GM21447 (cell line): ENCODE data around the gene CRYBB3.
"Not testable (repeated sequence)": the region's sequence is repeated elsewhere in the genome, so short reads cannot be mapped to it uniquely, and the experiment has no call there.

Experiments
- ATAC-seq: cut with Tn5 transposase; IDR thresholded peaks from one replicate; pipeline ENCODE4 v1.9.1; 2021; ENCODE audit not compliant: unreplicated experiment

Gene CRYBB3

GRCh38 chr22:25174888-25175411 is 24.7 kb upstream of the CRYBB3 start:
- ATAC-seq: no peak

- ATAC-seq: no peak
These were observed 23.5 kb upstream of the CRYBB3 start for GRCh38 chr22:25176175-25176574.

- no peak for ATAC-seq
These were observed 22.9 kb upstream of the CRYBB3 start for GRCh38 chr22:25176799-25177198.

GRCh38 chr22:25177226-25177625 is 22.4 kb upstream of the CRYBB3 start:
- no peak for ATAC-seq

- no peak for ATAC-seq
These were observed 21.8 kb upstream of the CRYBB3 start for GRCh38 chr22:25177895-25178294.

GRCh38 chr22:25178348-25178747 is 21.3 kb upstream of the CRYBB3 start:
- ATAC-seq: not testable (repeated sequence)

GRCh38 chr22:25178869-25179631 is 20.6 kb upstream of the CRYBB3 start:
- not testable (repeated sequence) for ATAC-seq

- no peak for ATAC-seq
These were observed 17.2 kb upstream of the CRYBB3 start for GRCh38 chr22:25182131-25183110.

- ATAC-seq: no peak
These were observed 15.6 kb upstream of the CRYBB3 start for GRCh38 chr22:25183949-25184619.

GRCh38 chr22:25186140-25186539 is 13.5 kb upstream of the CRYBB3 start:
- no peak for ATAC-seq

GRCh38 chr22:25187469-25187868 is 12.2 kb upstream of the CRYBB3 start:
- no peak for ATAC-seq

GRCh38 chr22:25192406-25192805 is 7.3 kb upstream of the CRYBB3 start:
- ATAC-seq: no peak

- no peak for ATAC-seq
These were observed 6.5 kb upstream of the CRYBB3 start for GRCh38 chr22:25193130-25193529.

- no peak for ATAC-seq
These were observed 6.1 kb upstream of the CRYBB3 start for GRCh38 chr22:25193548-25193947.

GRCh38 chr22:25196326-25196725 is 3.3 kb upstream of the CRYBB3 start:
- no peak for ATAC-seq

GRCh38 chr22:25197340-25197739 is 2.3 kb upstream of the CRYBB3 start:
- ATAC-seq: no peak

- no peak for ATAC-seq
These were observed 1.3 kb downstream of the CRYBB3 start for GRCh38 chr22:25200967-25201366.

- ATAC-seq: no peak
These were observed 2.1 kb downstream of the CRYBB3 start for GRCh38 chr22:25201557-25202273.

- no peak for ATAC-seq
These were observed 2.7 kb downstream of the CRYBB3 start for GRCh38 chr22:25202290-25202921.

GRCh38 chr22:25203082-25203481 is 3.4 kb downstream of the CRYBB3 start:
- ATAC-seq: no peak
